Esophagus muscularis mucosa (tissue), 4 donors: ENCODE results near the gene CYB5R3. TPM values are rescaled to one million over a fixed set of nuclear protein-coding genes. Genes with fewer than 3 reads are reported as not detected.

Source experiments
- DNase-seq: peaks from one replicate; pipeline ENCODE4 v3.0.0-alpha.2; 2017; ENCODE audit errors: extremely low spot score
- H3K27ac ChIP-seq, 4 donors: fragments of 200-600 bp; sonication (generic); replicated peaks in 1 of 4; 1 replicate in 3 of 4; 2 replicates in 1 of 4; pipeline ENCODE4 v1.5.1; 2016 to 2019; ENCODE audit warnings: mild to moderate bottlenecking in 1 of 4
- H3K27me3 ChIP-seq, 4 donors: fragments of 200-600 bp; sonication (generic); one replicate each; pipeline versions ENCODE4 v1.5.1 to v1.6.0; 2016 to 2019
- H3K36me3 ChIP-seq, 4 donors: fragments of 200-600 bp; sonication (generic); one replicate each; pipeline ENCODE4 v1.5.1; 2016 to 2019
- H3K4me1 ChIP-seq, 4 donors: fragments of 200-600 bp; sonication (generic); one replicate each; pipeline ENCODE4 v1.5.1; 2016 to 2019
- H3K4me3 ChIP-seq, 4 donors: fragments of 200-600 bp; sonication (generic); 1 replicate in 2 of 4; 2 replicates in 2 of 4; pipeline ENCODE4 v1.5.1; 2016 to 2019; ENCODE audit warnings: mild to moderate bottlenecking in 4 of 4, moderate library complexity in 1 of 4
- H3K9me3 ChIP-seq, 4 donors: fragments of 200-600 bp; sonication (generic); 1 replicate in 3 of 4; 2 replicates in 1 of 4; pipeline ENCODE4 v1.5.1; 2016 to 2019
- EP300 ChIP-seq: sonication (generic); formaldehyde crosslinking; IDR thresholded peaks from one replicate; pipeline ENCODE4 v1.6.1; 2017; ENCODE audit warnings: antibody characterized with exemption
- POLR2A ChIP-seq: fragments of 450-650 bp; IDR thresholded peaks from one replicate; pipeline ENCODE4 v1.6.1; 2017; ENCODE audit warnings: antibody characterized with exemption, moderate library complexity, mild to moderate bottlenecking, low read depth
- POLR2AphosphoS5 ChIP-seq, 2 donors: sonication (generic); formaldehyde crosslinking; IDR thresholded peaks; one replicate each; pipeline ENCODE4 v1.6.1; 2017; ENCODE audit warnings: antibody characterized with exemption in 2 of 2
- WGBS: methylation state at CpG from one replicate; pipeline ENCODE4 v1.1.5; 2018; 5-methylcytosine and 5-hydroxymethylcytosine counted together
- intact Hi-C: fragments of 100-400 bp; cut with DNase I; formaldehyde crosslinking; loops from one replicate; pipeline ENCODE4 v1.15.1; 2023
- total RNA-seq, 4 donors: library from RNA; depleted of rRNA; stranded (reverse); fragments of >200 nt; gene quantifications; one replicate each; pipeline versions ENCODE4 v1.1.0 to v1.2.1, GENCODE V29; 2016
- TF ChIP-seq, protein P1 (sequence below), 3 experiments: fragments of 200-600 bp in 2 of 3; fragments of 450-650 bp in 1 of 3; sonication (generic) in 2 of 3; IDR thresholded peaks; one replicate each; pipeline ENCODE4 v1.5.1; 2017 to 2019; ENCODE audit warnings: antibody characterized with exemption in 3 of 3, mild to moderate bottlenecking in 2 of 3, moderate library complexity in 1 of 3

Gene CYB5R3
- total RNA-seq, 4 donors from 2014 or later: 154 to 287 (median 221) TPM

DNA sequence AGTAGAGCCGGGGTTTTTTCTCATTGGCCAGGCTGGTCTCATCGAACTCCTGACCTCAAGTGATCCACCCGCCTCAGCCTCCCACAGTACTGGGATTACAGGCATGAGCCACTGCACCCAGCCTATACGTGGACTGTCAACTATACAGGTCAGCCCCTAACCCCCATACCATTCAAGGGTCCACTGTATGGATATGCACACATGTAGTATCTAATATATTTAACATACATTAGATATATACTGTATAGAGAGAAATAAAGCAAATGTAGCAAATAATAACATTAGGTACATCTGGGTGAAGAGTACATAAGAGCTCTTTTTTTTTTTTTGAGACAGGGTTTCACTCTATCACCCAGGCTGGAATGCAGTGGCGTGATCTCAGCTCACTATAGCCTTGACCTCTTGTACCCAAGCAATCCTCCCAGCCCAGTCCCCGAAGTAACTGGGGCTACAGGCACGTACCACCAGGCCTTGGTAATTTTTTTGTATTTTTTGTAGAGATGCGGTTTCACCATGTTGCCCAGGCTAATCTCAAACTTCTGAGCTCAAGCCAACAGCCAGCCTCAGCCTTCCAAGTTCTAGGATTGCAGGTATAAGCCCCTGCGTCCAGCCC lies 7.3 kb downstream of the CYB5R3 start:
- Histone ChIP-seq H3K4me3 (no peak overlapping the region), H3K27ac (peak overlapping the region in 1 of 4 donors; percentile 17), H3K36me3 (peaks cover 0 to 6% (median 6%) of the 10 kb centered on the region in 4 donors), H3K4me1 (peaks cover 69 to 82% (median 74%) of the 10 kb centered on the region in 4 donors), H3K27me3 (no peaks in the 10 kb centered on the region), H3K9me3 (no peaks in the 10 kb centered on the region)
- intact Hi-C loops: no loop called here
- 79% methylated on average over 8 of the region's 9 CpGs for WGBS
- no peak for DNase-seq
- TF ChIP-seq EP300: no peak
- no peak for TF ChIP-seq POLR2AphosphoS5 (IDR thresholded peaks at IDR 0.05)
- no peak for TF ChIP-seq POLR2A
- TF ChIP-seq, protein P1, sequence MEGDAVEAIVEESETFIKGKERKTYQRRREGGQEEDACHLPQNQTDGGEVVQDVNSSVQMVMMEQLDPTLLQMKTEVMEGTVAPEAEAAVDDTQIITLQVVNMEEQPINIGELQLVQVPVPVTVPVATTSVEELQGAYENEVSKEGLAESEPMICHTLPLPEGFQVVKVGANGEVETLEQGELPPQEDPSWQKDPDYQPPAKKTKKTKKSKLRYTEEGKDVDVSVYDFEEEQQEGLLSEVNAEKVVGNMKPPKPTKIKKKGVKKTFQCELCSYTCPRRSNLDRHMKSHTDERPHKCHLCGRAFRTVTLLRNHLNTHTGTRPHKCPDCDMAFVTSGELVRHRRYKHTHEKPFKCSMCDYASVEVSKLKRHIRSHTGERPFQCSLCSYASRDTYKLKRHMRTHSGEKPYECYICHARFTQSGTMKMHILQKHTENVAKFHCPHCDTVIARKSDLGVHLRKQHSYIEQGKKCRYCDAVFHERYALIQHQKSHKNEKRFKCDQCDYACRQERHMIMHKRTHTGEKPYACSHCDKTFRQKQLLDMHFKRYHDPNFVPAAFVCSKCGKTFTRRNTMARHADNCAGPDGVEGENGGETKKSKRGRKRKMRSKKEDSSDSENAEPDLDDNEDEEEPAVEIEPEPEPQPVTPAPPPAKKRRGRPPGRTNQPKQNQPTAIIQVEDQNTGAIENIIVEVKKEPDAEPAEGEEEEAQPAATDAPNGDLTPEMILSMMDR (IDR thresholded peaks at IDR 0.05): no peak

DNA sequence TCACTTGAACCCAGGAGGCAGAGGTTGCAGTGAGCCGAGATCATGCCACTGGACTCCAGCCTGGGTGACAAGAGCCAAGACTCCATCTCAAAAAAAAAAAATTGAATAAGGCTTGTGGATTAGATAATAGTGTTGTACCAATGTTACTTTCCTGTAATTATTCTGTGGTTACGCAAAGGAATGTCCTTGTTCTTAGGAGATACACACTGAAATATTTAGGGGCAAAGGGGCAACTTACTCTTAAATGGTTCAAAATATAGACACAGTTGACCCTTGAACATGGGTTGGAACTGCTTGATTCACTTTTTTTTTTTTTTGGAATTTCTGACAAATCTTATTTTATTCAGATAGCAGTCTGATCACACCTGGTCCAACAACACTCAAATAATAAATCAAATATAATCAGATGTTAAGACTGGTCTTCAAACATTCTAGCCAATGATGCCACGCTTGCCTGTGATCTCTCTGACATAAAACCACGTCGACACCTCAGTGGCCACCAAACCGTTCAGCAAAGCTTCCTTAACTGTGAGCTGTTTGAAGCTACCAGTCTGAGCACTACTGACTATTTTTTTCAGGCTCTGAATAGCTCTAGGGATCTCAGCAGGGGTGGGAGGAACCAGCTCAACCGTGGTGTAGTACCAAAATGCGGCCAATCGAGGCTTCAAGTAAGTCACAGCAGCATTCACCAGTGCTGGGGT lies 9.5 kb downstream of the CYB5R3 start:
- H3K9me3 ChIP-seq: no peaks in the 10 kb centered on the region
- intact Hi-C loops: no loop called here
- peaks cover 69 to 82% (median 71%) of the 10 kb centered on the region in 4 donors for H3K4me1 ChIP-seq

DNA sequence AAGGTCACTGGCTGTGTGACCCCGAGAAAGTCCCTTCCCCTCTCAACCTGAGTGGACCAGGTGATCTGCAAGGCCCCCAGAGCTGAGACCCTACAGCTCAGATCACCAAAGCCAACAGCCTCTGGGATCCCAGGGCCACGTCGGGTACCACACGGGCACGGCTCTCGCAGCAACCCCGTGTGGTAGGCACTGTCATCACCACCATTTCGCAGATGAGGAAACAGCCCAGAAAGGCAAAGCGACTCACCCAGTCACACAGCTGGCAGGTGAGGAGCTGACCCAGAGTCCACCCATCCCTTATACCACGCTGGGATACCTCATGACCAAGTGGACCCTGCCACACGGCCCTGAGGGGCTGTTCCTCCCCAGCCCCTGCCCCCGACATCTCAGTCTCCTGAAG lies 11.6 kb downstream of the CYB5R3 start:
- no peak overlapping the region for H3K4me3 ChIP-seq
- WGBS: 88% methylated on average over 5 of the region's 12 CpGs
- DNase-seq: no peak
- H3K4me1 ChIP-seq: peaks cover 50 to 62% (median 57%) of the 10 kb centered on the region in 4 donors
- peaks cover 13 to 49% (median 44%) of the 10 kb centered on the region in 4 donors for H3K36me3 ChIP-seq
- no peaks in the 10 kb centered on the region for H3K9me3 ChIP-seq
- H3K27me3 ChIP-seq: no peaks in the 10 kb centered on the region
- peak overlapping the region; percentile 81 to 86 (median 84) for H3K27ac ChIP-seq
- intact Hi-C loops: no loop called here
- TF ChIP-seq EP300: no peak
- no peak for TF ChIP-seq POLR2A
- TF ChIP-seq, protein P1 (IDR thresholded peaks at IDR 0.05): no peak
- TF ChIP-seq POLR2AphosphoS5 (IDR thresholded peaks at IDR 0.05): no peak

More for the DNA sequence above, 9.5 kb downstream of the CYB5R3 start:
- Histone ChIP-seq H3K4me3 (no peak overlapping the region), H3K36me3 (peaks cover 0 to 28% (median 25%) of the 10 kb centered on the region in 4 donors), H3K27ac (peak overlapping the region in 3 of 4 donors; percentile 16 to 41 (median 39)), H3K27me3 (no peaks in the 10 kb centered on the region)
- 84% methylated on average over 9 of the region's 9 CpGs for WGBS
- DNase-seq: no peak
- no peak for TF ChIP-seq POLR2AphosphoS5 (IDR thresholded peaks at IDR 0.05)
- TF ChIP-seq POLR2A: no peak
- TF ChIP-seq, protein P1 (IDR thresholded peaks at IDR 0.05): no peak
- TF ChIP-seq EP300: no peak

DNA sequence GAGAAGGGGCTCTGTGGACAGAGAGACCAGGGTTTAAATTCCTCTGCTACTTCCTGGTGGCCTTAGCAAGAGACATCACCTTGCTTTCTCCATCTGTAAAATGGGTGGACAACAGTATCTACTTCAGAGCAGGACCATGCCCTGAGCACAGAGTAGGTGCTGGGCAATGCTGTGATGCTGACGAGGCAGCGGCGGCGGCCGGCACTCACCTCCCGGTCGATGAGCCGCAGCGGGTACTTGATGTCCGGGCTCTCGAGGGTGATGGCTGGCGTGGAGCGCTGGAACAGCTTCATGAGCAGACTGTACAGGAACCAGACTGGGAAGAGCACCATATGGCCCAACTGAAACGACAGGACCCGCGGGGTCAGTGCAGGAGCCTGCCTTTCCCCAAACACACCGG lies 12.7 kb downstream of the CYB5R3 start:
- intact Hi-C loops: no loop called here
- no peak overlapping the region for H3K4me3 ChIP-seq
- H3K27me3 ChIP-seq: no peaks in the 10 kb centered on the region
- H3K36me3 ChIP-seq: peaks cover 24 to 59% (median 55%) of the 10 kb centered on the region in 4 donors
- H3K4me1 ChIP-seq: peaks cover 46 to 60% (median 54%) of the 10 kb centered on the region in 4 donors
- peak overlapping the region; percentile 81 to 86 (median 84) for H3K27ac ChIP-seq
- DNase-seq: no peak
- TF ChIP-seq EP300 (no peak), POLR2AphosphoS5 (IDR thresholded peaks at IDR 0.05) (no peak), POLR2A (no peak)
- TF ChIP-seq, protein P1 (IDR thresholded peaks at IDR 0.05): no peak
- WGBS: 97% methylated on average over 13 of the region's 17 CpGs
- H3K9me3 ChIP-seq: no peaks in the 10 kb centered on the region
